Pulmonary artery endothelial cell (primary cell): ENCODE results near the gene MYH7B. TPM values are rescaled to one million over a fixed set of nuclear protein-coding genes. Genes with fewer than 3 reads are reported as not detected.

Experiments used
- DNase-seq: peaks from one replicate; pipeline ENCODE4 v3.0.0-alpha.2; 2011; ENCODE audit warnings: low read depth, low spot score
- total RNA-seq: library from RNA; depleted of rRNA; stranded (reverse); fragments of >200 nt; gene quantifications from 2 replicates; pipeline ENCODE4 v1.2.3, GENCODE V29; 2014

The MYH7B gene
- total RNA-seq, 1 donor from 2014 or later = 0.13 TPM

GRCh38 chr20:35004051-35004725 is 48.5 kb downstream of the MYH7B start:
- no peak for DNase-seq

GRCh38 chr20:35004749-35005462 is 49.2 kb downstream of the MYH7B start:
- no peak for DNase-seq

Other genes starting within 250 kb of the MYH7B start
- 5.0 and 5.3 TPM in 2 replicates for gene NCOA6, start 130.2 kb upstream of the MYH7B start, total RNA-seq
- 1.8 and 2.3 TPM in 2 replicates for gene GGT7, start 83.0 kb upstream of the MYH7B start, total RNA-seq
- 41.9 and 57.6 TPM in 2 replicates for gene ACSS2, start 79.3 kb upstream of the MYH7B start, total RNA-seq
- gene GSS, start 62 bp upstream of the MYH7B start, total RNA-seq = 49.1 and 59.8 TPM in 2 replicates
- 85.0 and 86.1 TPM in 2 replicates for gene TRPC4AP, start 136.9 kb downstream of the MYH7B start, total RNA-seq
- gene EDEM2, start 191.5 kb downstream of the MYH7B start, total RNA-seq = 86.0 and 95.5 TPM in 2 replicates
- 545 and 561 TPM in 2 replicates for gene PROCR, start 216.2 kb downstream of the MYH7B start, total RNA-seq